Body of pancreas (tissue), 4 donors: ENCODE results near the gene TIGD2. TPM values are rescaled to one million over a fixed set of nuclear protein-coding genes. Genes with fewer than 3 reads are reported as not detected.

ENCODE experiments used
- ATAC-seq: fragments of 150-250 bp; one replicate; pipeline ENCODE4 v1.9.1; 2016
- DNase-seq, 4 donors: peaks; one replicate each; pipeline ENCODE4 v3.0.0-alpha.2; 2019
- H3K27ac ChIP-seq, 4 donors: fragments of 200-600 bp; sonication (generic); 1 replicate in 3 of 4; 2 replicates in 1 of 4; pipeline versions ENCODE4 v1.5.1 to v1.6.1; 2016 to 2019; ENCODE audit warnings: mild to moderate bottlenecking in 1 of 4, mixed read lengths in 1 of 4, moderate library complexity in 1 of 4
- H3K27me3 ChIP-seq, 2 donors: fragments of 200-600 bp; sonication (generic); one replicate each; pipeline ENCODE4 v1.6.0; 2016; ENCODE audit warnings: mild to moderate bottlenecking in 1 of 2
- H3K36me3 ChIP-seq, 2 donors: fragments of 200-600 bp; sonication (generic); replicated peaks in 1 of 2; 2 replicates each; pipeline ENCODE4 v1.5.1; 2016; ENCODE audit warnings: low read depth in 2 of 2; ENCODE audit not compliant: insufficient read depth in 1 of 2
- H3K4me1 ChIP-seq: fragments of 200-600 bp; sonication (generic); one replicate; pipeline ENCODE4 v1.6.0; 2016
- H3K4me3 ChIP-seq, 2 donors: fragments of 200-600 bp; sonication (generic); 1 replicate in 1 of 2; 2 replicates in 1 of 2; pipeline ENCODE4 v1.5.1; 2016 to 2019
- H3K9me3 ChIP-seq, 3 donors: fragments of 200-600 bp; sonication (generic); 1 replicate in 2 of 3; 2 replicates in 1 of 3; pipeline ENCODE4 v1.5.1; 2016
- POLR2A ChIP-seq, 3 donors: fragments of 450-650 bp; IDR thresholded peaks; one replicate each; pipeline ENCODE4 v1.6.1; 2016; ENCODE audit warnings: antibody characterized with exemption in 3 of 3, mild to moderate bottlenecking in 2 of 3
- WGBS, 2 donors: methylation state at CpG; one replicate each; pipeline ENCODE4 v1.1.5; 2017; 5-methylcytosine and 5-hydroxymethylcytosine counted together
- intact Hi-C: fragments of 100-400 bp; cut with DNase I; formaldehyde crosslinking; loops from one replicate; pipeline ENCODE4 v1.15.1; 2023
- total RNA-seq, 2 donors: library from RNA; depleted of rRNA; stranded (reverse); fragments of >200 nt; gene quantifications; one replicate each; pipeline ENCODE4 v1.1.0, GENCODE V29; 2016
- TF ChIP-seq, protein P1 (sequence below), 7 experiments: fragments of 450-650 bp in 4 of 7; fragments of 200-600 bp in 3 of 7; sonication (generic) in 3 of 7; IDR thresholded peaks; one replicate each; pipeline ENCODE4 v1.5.1; 2016 to 2019; ENCODE audit warnings: antibody characterized with exemption in 7 of 7

Gene TIGD2
- total RNA-seq, 2 donors from 2014 or later = 0.99 to 3.6 TPM

- Histone ChIP-seq H3K36me3 (no peaks in the 10 kb centered on the region), H3K27me3 (no peaks in the 10 kb centered on the region), H3K4me3 (no peak overlapping the region), H3K9me3 (no peaks in the 10 kb centered on the region), H3K27ac (no peak overlapping the region), H3K4me1 (peaks cover 6% of the 10 kb centered on the region)
- TF ChIP-seq, protein P1, sequence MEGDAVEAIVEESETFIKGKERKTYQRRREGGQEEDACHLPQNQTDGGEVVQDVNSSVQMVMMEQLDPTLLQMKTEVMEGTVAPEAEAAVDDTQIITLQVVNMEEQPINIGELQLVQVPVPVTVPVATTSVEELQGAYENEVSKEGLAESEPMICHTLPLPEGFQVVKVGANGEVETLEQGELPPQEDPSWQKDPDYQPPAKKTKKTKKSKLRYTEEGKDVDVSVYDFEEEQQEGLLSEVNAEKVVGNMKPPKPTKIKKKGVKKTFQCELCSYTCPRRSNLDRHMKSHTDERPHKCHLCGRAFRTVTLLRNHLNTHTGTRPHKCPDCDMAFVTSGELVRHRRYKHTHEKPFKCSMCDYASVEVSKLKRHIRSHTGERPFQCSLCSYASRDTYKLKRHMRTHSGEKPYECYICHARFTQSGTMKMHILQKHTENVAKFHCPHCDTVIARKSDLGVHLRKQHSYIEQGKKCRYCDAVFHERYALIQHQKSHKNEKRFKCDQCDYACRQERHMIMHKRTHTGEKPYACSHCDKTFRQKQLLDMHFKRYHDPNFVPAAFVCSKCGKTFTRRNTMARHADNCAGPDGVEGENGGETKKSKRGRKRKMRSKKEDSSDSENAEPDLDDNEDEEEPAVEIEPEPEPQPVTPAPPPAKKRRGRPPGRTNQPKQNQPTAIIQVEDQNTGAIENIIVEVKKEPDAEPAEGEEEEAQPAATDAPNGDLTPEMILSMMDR (IDR thresholded peaks at IDR 0.05) = no peak
- no peak for TF ChIP-seq POLR2A (IDR thresholded peaks at IDR 0.05)
- 81 to 92% methylated on average over 3 of the region's 3 CpGs for WGBS, 2 donors
- ATAC-seq (no peak), DNase-seq (no peak)
- intact Hi-C loops = no loop called here
Observed at GRCh38 chr4:89121387-89122068, 10.2 kb downstream of the TIGD2 start.

GRCh38 chr4:89123451-89123851, 12.1 kb downstream of the TIGD2 start:
- no peak for TF ChIP-seq POLR2A (IDR thresholded peaks at IDR 0.05)
- TF ChIP-seq, protein P1 (IDR thresholded peaks at IDR 0.05) = no peak

GRCh38 chr4:89125901-89126782, 14.8 kb downstream of the TIGD2 start:
- no peaks in the 10 kb centered on the region for H3K9me3 ChIP-seq
- no peaks in the 10 kb centered on the region for H3K36me3 ChIP-seq
- intact Hi-C loops = no loop called here
- DNase-seq (no peak), ATAC-seq (no peak)
- no peak for TF ChIP-seq POLR2A (IDR thresholded peaks at IDR 0.05)
- TF ChIP-seq, protein P1 (IDR thresholded peaks at IDR 0.05) = no peak
- no peaks in the 10 kb centered on the region for H3K27me3 ChIP-seq
- no peak overlapping the region for H3K4me3 ChIP-seq
- peaks cover 6% of the 10 kb centered on the region for H3K4me1 ChIP-seq
- H3K27ac ChIP-seq = no peak overlapping the region
- WGBS, 2 donors = 69 to 77% methylated on average over 3 of the region's 3 CpGs

More at GRCh38 chr4:89123451-89123851, 12.1 kb downstream of the TIGD2 start:
- 81 to 83% methylated on average over 5 of the region's 5 CpGs for WGBS, 2 donors
- ATAC-seq (peak; percentile 76), DNase-seq (no peak)
- Histone ChIP-seq H3K9me3 (no peaks in the 10 kb centered on the region), H3K36me3 (no peaks in the 10 kb centered on the region), H3K4me1 (peaks cover 6% of the 10 kb centered on the region), H3K27me3 (no peaks in the 10 kb centered on the region), H3K4me3 (no peak overlapping the region), H3K27ac (peak overlapping the region in 1 of 4 donors; percentile 27)
- intact Hi-C loops = no loop called here

GRCh38 chr4:89129080-89129640, 17.8 kb downstream of the TIGD2 start:
- H3K36me3 ChIP-seq = no peaks in the 10 kb centered on the region
- H3K4me3 ChIP-seq = no peak overlapping the region
- DNase-seq = no peak
- no peaks in the 10 kb centered on the region for H3K9me3 ChIP-seq
- TF ChIP-seq POLR2A (IDR thresholded peaks at IDR 0.05) = no peak
- TF ChIP-seq, protein P1 (IDR thresholded peaks at IDR 0.05) = no peak
- WGBS, 2 donors = 68 to 81% methylated on average over 1 of the region's 1 CpG
- ATAC-seq = no peak
- H3K27ac ChIP-seq = no peak overlapping the region
- no peaks in the 10 kb centered on the region for H3K27me3 ChIP-seq
- intact Hi-C loops = no loop called here
- H3K4me1 ChIP-seq = peaks cover 5% of the 10 kb centered on the region
